Nephron (organoid): Measurements from ENCODE around the gene FOXQ1.

ENCODE experiments used
- H3K27ac Mint-ChIP-seq, 3 experiments: 2 replicates each; pipeline ENCODE4 v1.8.0; 2020; ENCODE audit warnings: mixed read lengths in 3 of 3, mild to moderate bottlenecking in 2 of 3, moderate library complexity in 1 of 3
- H3K27me3 Mint-ChIP-seq: 2 replicates; pipeline ENCODE4 v1.8.0; 2021; ENCODE audit warnings: low read depth, mild to moderate bottlenecking, moderate library complexity, mixed read lengths
- H3K36me3 Mint-ChIP-seq: 2 replicates; pipeline ENCODE4 v1.8.0; 2020; ENCODE audit warnings: low read depth, mixed read lengths
- H3K4me1 Mint-ChIP-seq: 2 replicates; pipeline ENCODE4 v1.8.0; 2020; ENCODE audit warnings: mixed read lengths
- H3K4me3 Mint-ChIP-seq, 3 experiments: 2 replicates each; pipeline ENCODE4 v1.8.0; 2020; ENCODE audit warnings: mild to moderate bottlenecking in 3 of 3, mixed read lengths in 3 of 3, moderate library complexity in 2 of 3
- H3K9me3 Mint-ChIP-seq: 2 replicates; pipeline ENCODE4 v1.8.0; 2020; ENCODE audit warnings: mixed read lengths
- CTCF ChIP-seq, 3 experiments: fragments of 200-600 bp; sonication (generic); IDR thresholded peaks; one replicate each; pipeline ENCODE4 v1.5.0; 2021; ENCODE audit warnings: antibody characterized with exemption in 3 of 3; ENCODE audit not compliant: unreplicated experiment in 3 of 3

Gene FOXQ1

GRCh38 chr6:1312203-1312472 lies 240 bp downstream of the FOXQ1 start:
- Mint-ChIP-seq H3K9me3 (no peaks in the 10 kb centered on the region), H3K27me3 (peaks cover 86% of the 10 kb centered on the region), H3K4me3 (peak overlapping the region; percentile 84 to 89 (median 87)), H3K4me1 (peaks cover 33% of the 10 kb centered on the region), H3K27ac (peak overlapping the region in 2 of 3 experiments; percentile 52 to 63), H3K36me3 (no peaks in the 10 kb centered on the region)
- TF ChIP-seq CTCF (IDR thresholded peaks at IDR 0.05; ENCODE audit: unreplicated experiment in 3 of 3) = no peak

DNA sequence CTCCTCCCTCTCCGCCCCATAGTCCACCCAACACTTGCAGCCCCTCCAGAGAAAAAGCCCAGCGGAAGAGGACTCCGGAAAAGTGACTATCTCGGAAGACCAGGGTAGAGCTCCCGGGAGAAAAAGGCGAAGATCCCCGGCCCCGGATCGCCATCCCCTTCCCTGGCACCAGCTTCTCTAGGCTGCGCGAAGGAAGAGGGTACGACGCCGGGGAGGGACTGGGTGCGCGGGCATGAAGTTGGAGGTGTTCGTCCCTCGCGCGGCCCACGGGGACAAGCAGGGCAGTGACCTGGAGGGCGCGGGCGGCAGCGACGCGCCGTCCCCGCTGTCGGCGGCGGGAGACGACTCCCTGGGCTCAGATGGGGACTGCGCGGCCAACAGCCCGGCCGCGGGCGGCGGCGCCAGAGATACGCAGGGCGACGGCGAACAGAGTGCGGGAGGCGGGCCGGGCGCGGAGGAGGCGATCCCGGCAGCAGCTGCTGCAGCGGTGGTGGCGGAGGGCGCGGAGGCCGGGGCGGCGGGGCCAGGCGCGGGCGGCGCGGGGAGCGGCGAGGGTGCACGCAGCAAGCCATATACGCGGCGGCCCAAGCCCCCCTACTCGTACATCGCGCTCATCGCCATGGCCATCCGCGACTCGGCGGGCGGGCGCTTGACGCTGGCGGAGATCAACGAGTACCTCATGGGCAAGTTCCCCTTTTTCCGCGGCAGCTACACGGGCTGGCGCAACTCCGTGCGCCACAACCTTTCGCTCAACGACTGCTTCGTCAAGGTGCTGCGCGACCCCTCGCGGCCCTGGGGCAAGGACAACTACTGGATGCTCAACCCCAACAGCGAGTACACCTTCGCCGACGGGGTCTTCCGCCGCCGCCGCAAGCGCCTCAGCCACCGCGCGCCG lies 822 bp downstream of the FOXQ1 start:
- Mint-ChIP-seq H3K27ac (peak overlapping the region in 2 of 3 experiments; percentile 52 to 63), H3K4me1 (peaks cover 33% of the 10 kb centered on the region), H3K36me3 (no peaks in the 10 kb centered on the region), H3K27me3 (peaks cover 83% of the 10 kb centered on the region), H3K9me3 (no peaks in the 10 kb centered on the region), H3K4me3 (peak overlapping the region; percentile 84 to 89 (median 87))
- no peak for TF ChIP-seq CTCF (IDR thresholded peaks at IDR 0.05; ENCODE audit: unreplicated experiment in 3 of 3)

DNA sequence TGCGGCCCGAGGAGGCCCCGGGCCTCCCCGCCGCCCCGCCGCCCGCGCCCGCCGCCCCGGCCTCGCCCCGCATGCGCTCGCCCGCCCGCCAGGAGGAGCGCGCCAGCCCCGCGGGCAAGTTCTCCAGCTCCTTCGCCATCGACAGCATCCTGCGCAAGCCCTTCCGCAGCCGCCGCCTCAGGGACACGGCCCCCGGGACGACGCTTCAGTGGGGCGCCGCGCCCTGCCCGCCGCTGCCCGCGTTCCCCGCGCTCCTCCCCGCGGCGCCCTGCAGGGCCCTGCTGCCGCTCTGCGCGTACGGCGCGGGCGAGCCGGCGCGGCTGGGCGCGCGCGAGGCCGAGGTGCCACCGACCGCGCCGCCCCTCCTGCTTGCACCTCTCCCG lies 1.5 kb downstream of the FOXQ1 start:
- no peaks in the 10 kb centered on the region for H3K36me3 Mint-ChIP-seq
- no peak for TF ChIP-seq CTCF (IDR thresholded peaks at IDR 0.05; ENCODE audit: unreplicated experiment in 3 of 3)
- H3K9me3 Mint-ChIP-seq = peaks cover 5% of the 10 kb centered on the region
- peaks cover 83% of the 10 kb centered on the region for H3K27me3 Mint-ChIP-seq
- peaks cover 33% of the 10 kb centered on the region for H3K4me1 Mint-ChIP-seq
- H3K27ac Mint-ChIP-seq = no peak overlapping the region
- no peak overlapping the region for H3K4me3 Mint-ChIP-seq

DNA sequence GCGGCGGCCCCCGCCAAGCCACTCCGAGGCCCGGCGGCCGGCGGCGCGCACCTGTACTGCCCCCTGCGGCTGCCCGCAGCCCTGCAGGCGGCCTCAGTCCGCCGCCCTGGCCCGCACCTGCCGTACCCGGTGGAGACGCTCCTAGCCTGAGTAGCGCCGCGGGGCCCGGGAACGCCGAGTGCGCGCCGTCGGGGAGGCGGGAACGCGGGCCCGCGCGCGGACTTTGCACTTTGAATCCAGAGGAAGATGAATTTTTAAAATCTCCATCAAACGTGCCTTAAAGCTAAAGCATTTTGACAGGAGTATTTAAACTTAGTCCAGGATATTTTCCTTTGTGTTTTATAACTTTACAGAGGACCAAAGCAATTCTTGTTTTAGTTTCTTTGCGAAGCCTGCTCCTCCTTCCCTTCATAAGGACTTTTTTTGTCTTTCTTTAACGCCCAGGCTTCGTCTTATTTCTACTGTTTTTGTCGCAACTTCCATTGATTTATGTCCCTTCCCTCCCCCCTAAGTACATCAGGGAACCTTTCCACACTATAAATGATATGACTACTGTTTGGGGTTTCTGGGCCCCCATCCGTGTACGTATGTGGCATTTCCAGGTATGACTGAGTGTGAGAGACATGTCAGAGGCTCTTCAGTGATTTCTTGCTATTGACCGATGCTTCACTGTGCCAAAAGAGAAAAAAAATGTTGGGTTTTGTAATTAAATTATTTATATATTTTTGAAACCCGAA lies 2.0 kb downstream of the FOXQ1 start:
- Mint-ChIP-seq H3K9me3 (peaks cover 7% of the 10 kb centered on the region), H3K27me3 (peaks cover 80% of the 10 kb centered on the region), H3K36me3 (no peaks in the 10 kb centered on the region), H3K4me1 (peaks cover 33% of the 10 kb centered on the region), H3K27ac (peak overlapping the region; percentile 12 to 51 (median 12)), H3K4me3 (peak overlapping the region; percentile 76 to 88 (median 85))
- TF ChIP-seq CTCF (IDR thresholded peaks at IDR 0.05; ENCODE audit: unreplicated experiment in 3 of 3) = peak; percentile 51 to 53 (median 53)

DNA sequence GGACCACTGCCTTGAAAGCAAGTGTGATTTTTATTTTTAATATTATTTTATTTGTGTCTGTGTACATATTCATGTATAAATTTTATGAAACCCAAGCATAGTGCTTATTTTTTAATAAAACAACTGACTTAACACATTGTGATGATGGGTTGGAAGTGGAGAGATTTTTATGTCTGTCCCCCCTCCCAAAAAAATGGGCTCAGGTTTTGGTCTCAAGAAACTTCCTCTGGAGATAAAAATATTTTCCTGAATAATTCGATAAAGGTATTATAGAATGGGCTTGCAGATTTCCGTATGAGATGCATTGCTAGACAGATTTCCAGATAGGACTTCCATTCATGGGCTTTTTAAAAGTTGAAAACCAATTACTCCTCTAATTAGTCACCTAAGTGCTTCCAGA lies 2.7 kb downstream of the FOXQ1 start:
- H3K4me1 Mint-ChIP-seq = peaks cover 33% of the 10 kb centered on the region
- H3K9me3 Mint-ChIP-seq = peaks cover 7% of the 10 kb centered on the region
- H3K4me3 Mint-ChIP-seq = peak overlapping the region in 2 of 3 experiments; percentile 63 to 78
- no peak for TF ChIP-seq CTCF (IDR thresholded peaks at IDR 0.05; ENCODE audit: unreplicated experiment in 3 of 3)
- peaks cover 73% of the 10 kb centered on the region for H3K27me3 Mint-ChIP-seq
- no peaks in the 10 kb centered on the region for H3K36me3 Mint-ChIP-seq
- H3K27ac Mint-ChIP-seq = no peak overlapping the region
